HG03342 (cell line): Measurements from ENCODE around the gene MUL1.
"Not testable (repeated sequence)": the region's sequence is repeated elsewhere in the genome, so short reads cannot be mapped to it uniquely, and the experiment has no call there.

ENCODE experiments used
- ATAC-seq: cut with Tn5 transposase; IDR thresholded peaks from one replicate; pipeline ENCODE4 v1.9.1; 2021; ENCODE audit warnings: mild to moderate bottlenecking, moderate library complexity; ENCODE audit not compliant: unreplicated experiment

MUL1 gene

GRCh38 chr1:20519609-20520262 lies 11.8 kb upstream of the MUL1 start:
- not testable (repeated sequence) for ATAC-seq

GRCh38 chr1:20511518-20512428 lies 3.8 kb upstream of the MUL1 start:
- ATAC-seq, result no peak

DNA sequence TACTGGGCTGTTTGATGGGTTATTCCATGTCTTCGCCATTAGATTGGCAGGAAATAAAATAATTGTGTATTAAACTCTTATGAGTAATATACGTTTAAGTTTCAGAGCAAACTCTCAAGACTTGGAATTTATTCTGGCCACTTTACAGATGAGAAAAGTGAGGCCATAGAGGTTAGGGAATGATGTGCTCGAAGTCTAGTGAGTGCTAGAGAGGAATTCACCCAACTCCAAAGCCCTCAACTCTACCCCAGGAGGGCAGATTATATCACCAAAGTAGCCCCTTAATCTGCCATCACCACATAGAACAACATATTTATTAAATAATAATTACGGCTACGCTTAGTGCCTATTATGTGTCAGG lies 440 bp upstream of the MUL1 start:
- no peak for ATAC-seq

GRCh38 chr1:20507248-20507563 lies 745 bp downstream of the MUL1 start:
- no peak for ATAC-seq

- no peak for ATAC-seq
Observed at GRCh38 chr1:20505488-20505887, 2.5 kb downstream of the MUL1 start.

- ATAC-seq, result no peak
Observed at GRCh38 chr1:20500716-20501115, 7.2 kb downstream of the MUL1 start.

DNA sequence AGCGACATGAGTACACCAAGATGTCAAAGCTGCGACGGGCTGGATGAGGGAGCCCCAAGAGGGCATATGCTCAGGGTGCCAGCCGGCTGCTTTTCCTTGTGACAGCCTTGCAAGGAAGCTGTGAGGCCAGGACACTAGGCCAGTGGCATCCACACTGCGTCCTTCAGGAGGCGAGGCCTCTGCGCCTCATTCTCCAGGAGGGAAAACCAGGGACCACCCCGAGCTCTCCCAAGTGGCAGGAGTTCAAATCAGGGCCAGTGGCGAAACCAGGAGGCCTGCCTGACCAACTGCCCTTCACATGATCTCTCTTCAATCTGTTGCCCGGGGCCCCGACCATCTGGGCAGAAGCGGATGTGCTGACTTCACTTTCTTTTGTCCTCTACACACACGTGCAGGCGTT lies 8.2 kb downstream of the MUL1 start:
- no peak for ATAC-seq

- no peak for ATAC-seq
Observed at GRCh38 chr1:20499105-20499504, 8.8 kb downstream of the MUL1 start.

GRCh38 chr1:20498116-20498515 lies 9.8 kb downstream of the MUL1 start:
- ATAC-seq, result no peak

DNA sequence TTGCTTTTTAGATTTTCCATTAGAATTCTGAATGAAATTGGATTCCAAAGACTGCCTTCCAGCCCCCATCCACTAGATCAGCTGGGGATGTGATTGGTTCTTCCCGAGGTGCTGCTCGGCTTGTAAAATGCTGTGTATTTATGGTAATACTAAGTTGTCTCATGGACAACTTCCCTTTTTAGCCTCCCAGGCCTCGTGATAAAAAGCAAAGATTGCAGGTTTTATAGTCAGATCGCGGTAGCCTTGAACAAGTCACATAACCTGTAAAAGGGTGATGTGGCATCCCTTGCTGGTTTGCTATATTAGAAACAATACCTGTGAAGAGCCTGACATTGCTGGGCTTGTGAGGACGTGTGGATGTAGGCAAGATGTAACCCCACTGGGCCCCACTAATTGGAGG lies 10.4 kb downstream of the MUL1 start:
- ATAC-seq, result no peak

- not testable (repeated sequence) for ATAC-seq
Observed at GRCh38 chr1:20496725-20497383, 11.1 kb downstream of the MUL1 start.

- no peak for ATAC-seq
Observed at GRCh38 chr1:20496241-20496661, 11.7 kb downstream of the MUL1 start.

GRCh38 chr1:20495661-20496060 lies 12.3 kb downstream of the MUL1 start:
- ATAC-seq, result no peak

DNA sequence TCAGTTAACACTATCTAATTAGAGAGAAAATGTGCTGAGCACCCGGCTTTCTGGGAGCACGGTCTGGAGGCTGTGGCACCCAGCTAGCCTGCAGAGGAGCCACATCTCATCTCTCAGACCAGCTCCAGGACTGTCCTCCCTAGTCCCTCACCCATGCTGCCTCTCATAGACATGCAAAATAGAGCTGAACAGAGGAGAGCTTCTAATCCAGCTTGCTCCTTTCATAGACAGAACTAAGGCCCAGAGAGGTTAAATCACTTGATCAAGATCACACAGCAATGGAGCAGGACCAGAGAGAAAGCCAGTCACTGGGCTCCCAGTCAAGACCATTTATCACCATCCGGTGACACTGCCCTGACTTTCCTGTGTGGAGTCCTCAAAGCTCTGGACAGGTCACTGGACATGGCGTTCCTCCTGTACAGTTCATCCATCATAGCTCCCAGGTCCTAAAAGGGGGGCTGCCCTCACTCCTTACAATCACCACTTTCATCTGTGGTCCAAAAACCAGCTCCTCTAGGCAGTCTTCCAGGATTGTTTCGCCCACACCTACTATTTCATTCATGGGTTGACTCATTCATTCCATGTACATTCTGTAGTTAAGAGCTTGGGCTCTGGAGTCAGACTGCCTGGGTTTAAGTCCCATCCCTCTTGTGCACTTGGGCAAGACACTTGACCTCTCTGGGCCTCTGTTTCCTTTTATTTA lies 13.2 kb downstream of the MUL1 start:
- ATAC-seq, result no peak

DNA sequence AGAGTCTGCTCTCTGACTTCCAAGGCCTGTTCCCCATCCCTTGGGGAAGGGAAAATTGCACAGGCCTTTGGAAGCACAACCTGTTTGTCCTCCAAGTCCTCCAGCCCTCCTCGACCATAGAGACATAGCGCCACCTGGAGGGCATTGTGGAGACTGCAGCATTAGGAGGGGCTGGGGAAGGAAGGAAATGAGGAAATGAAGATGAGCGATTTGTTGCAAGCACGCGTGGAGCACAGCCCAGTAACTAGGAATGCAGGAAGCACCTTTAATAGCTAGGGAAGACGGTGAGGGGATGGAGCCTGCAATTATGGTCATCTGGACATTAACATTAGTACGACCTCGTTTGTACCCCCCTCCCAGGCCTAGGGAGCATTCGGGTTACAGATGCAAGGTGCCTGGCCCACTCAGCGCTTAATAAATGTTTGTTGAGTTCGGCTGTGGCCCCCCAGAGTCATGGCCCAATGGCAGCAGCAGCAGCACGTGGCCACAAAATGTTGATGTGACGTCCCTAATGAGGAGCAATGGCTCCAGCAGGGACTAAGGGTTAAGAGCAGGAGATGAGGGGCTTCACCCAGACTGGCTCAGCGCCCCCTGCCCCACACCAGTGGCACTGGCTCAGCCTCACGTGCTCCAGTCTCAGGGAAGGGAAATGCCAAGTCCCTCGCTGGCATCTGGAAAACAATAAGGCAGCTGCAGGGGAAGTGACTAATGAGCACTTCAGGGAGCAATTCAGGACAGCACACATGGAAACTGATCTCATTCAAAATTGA lies 13.9 kb downstream of the MUL1 start:
- ATAC-seq, result no peak

- no peak for ATAC-seq
Observed at GRCh38 chr1:20493309-20493708, 14.6 kb downstream of the MUL1 start.

DNA sequence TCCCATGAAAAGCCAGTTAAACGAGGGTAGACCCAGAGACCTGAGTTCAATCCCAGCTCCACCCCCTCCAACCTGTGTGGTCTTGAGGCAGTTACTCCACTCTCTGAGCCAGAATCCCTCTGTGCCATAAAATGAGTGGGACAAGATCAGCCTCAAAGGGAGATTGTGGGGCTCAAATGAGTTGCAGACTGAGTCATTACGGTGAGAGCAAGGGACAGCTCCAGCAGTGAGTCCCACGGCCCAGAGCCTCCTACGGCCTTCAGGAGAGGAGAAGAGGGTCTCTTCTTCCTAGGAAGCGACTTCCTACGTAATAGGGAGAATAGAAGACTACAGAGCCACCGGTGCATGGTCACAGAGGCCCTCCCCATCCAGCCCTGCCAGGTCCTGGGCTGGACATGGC lies 15.2 kb downstream of the MUL1 start:
- ATAC-seq, result no peak

GRCh38 chr1:20491866-20492265 lies 16.1 kb downstream of the MUL1 start:
- no peak for ATAC-seq

DNA sequence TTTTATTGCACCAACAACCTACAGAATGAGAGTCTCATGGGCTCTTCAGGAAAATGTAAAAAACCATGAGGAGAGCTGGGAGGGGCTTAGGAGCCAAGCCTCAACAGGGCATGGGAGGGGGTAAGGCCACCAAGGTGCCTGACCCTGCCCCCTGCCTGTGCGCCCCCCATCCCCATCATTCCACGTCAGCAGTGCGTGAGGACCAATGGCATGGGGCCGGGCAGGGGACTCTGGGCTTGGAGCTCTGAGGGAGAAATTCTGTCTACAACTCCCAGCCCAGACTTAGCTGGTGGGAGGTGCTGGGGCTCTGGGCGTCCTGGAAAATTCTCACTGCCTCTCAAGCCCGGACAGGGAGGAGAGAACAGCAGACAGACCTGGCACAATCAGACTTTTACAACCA lies 16.8 kb downstream of the MUL1 start:
- no peak for ATAC-seq

- ATAC-seq, result no peak
Observed at GRCh38 chr1:20487236-20487590, 20.7 kb downstream of the MUL1 start.
